CD14-positive monocyte (primary cell): ENCODE data around the gene COL4A2. TPM values are rescaled to one million over a fixed set of nuclear protein-coding genes. Genes with fewer than 3 reads are reported as not detected.

Experiments
- DNase-seq, 3 donors: peaks; one replicate each; pipeline ENCODE4 v3.0.0-alpha.2; 2011 to 2022
- H2AFZ ChIP-seq: 2 replicates; pipeline ENCODE4 v1.6.0; 2012; ENCODE audit warnings: mild to moderate bottlenecking, low read depth, low read length, inconsistent platforms; ENCODE audit not compliant: insufficient read depth, poor library complexity, severe bottlenecking
- H3K27ac ChIP-seq, 2 donors: 1 replicate in 1 of 2; 2 replicates in 1 of 2; pipeline ENCODE4 v1.5.1; 2012 to 2013; ENCODE audit warnings: low read length in 2 of 2, control low read depth in 1 of 2, inconsistent platforms in 1 of 2, low read depth in 1 of 2, mild to moderate bottlenecking in 1 of 2
- H3K27me3 ChIP-seq, 2 donors: one replicate each; pipeline versions ENCODE4 v1.6.0 to v1.6.1; 2011 to 2013; ENCODE audit warnings: low read length in 2 of 2; ENCODE audit not compliant: control insufficient read depth in 2 of 2, insufficient read depth in 2 of 2
- H3K36me3 ChIP-seq, 2 donors: replicated peaks in 1 of 2; 1 replicate in 1 of 2; 2 replicates in 1 of 2; pipeline versions ENCODE4 v1.5.1 to v1.6.1; 2012 to 2013; ENCODE audit warnings: low read length in 2 of 2, control low read depth in 1 of 2, inconsistent platforms in 1 of 2, mild to moderate bottlenecking in 1 of 2; ENCODE audit not compliant: insufficient read depth in 2 of 2, control insufficient read depth in 1 of 2
- H3K4me1 ChIP-seq, 2 donors: 1 replicate in 1 of 2; 2 replicates in 1 of 2; pipeline versions ENCODE4 v1.5.1 to v1.6.1; 2012 to 2013; ENCODE audit warnings: low read length in 2 of 2, control low read depth in 1 of 2, inconsistent platforms in 1 of 2, mild to moderate bottlenecking in 1 of 2, moderate library complexity in 1 of 2; ENCODE audit not compliant: insufficient read depth in 2 of 2, control insufficient read depth in 1 of 2
- H3K4me2 ChIP-seq: replicated peaks from 2 replicates; pipeline ENCODE3; 2012; ENCODE audit warnings: low read length, moderate library complexity, mild to moderate bottlenecking; ENCODE audit not compliant: poor library complexity, severe bottlenecking; ENCODE audit errors: extremely low read depth
- H3K4me3 ChIP-seq, 3 experiments: fragments of 200-600 bp in 1 of 3; sonication (generic) in 1 of 3; replicated peaks in 1 of 3; 1 replicate in 2 of 3; 2 replicates in 1 of 3; pipeline ENCODE4 v1.5.1; 2011 to 2013; ENCODE audit warnings: low read length in 3 of 3, mild to moderate bottlenecking in 3 of 3, control low read depth in 2 of 3, low read depth in 2 of 3, inconsistent platforms in 1 of 3, moderate library complexity in 1 of 3
- H3K79me2 ChIP-seq: 2 replicates; pipeline ENCODE4 v1.6.0; 2012; ENCODE audit warnings: mild to moderate bottlenecking, control low read depth, inconsistent platforms, low read length, moderate library complexity; ENCODE audit not compliant: insufficient read depth
- H3K9ac ChIP-seq: 2 replicates; pipeline ENCODE4 v1.6.0; 2017; ENCODE audit warnings: low read length, mild to moderate bottlenecking; ENCODE audit not compliant: insufficient read depth, poor library complexity, severe bottlenecking
- H3K9me3 ChIP-seq, 2 donors: replicated peaks in 1 of 2; 1 replicate in 1 of 2; 2 replicates in 1 of 2; pipeline versions ENCODE4 v1.5.1 to v1.6.1; 2012 to 2013; ENCODE audit warnings: low read length in 2 of 2, control low read depth in 1 of 2; ENCODE audit not compliant: control insufficient read depth in 1 of 2, insufficient read depth in 1 of 2
- H4K20me1 ChIP-seq: 2 replicates; pipeline ENCODE4 v1.6.0; 2012; ENCODE audit warnings: mild to moderate bottlenecking, low read length, control low read depth, moderate library complexity; ENCODE audit not compliant: insufficient read depth
- H3K27ac Mint-ChIP-seq, 7 donors: one replicate each; pipeline ENCODE4 v1.8.0; 2020; ENCODE audit warnings: mild to moderate bottlenecking in 7 of 7, mixed read lengths in 7 of 7, moderate library complexity in 6 of 7, inconsistent platforms in 2 of 7
- H3K27me3 Mint-ChIP-seq, 3 donors: one replicate each; pipeline ENCODE4 v1.8.0; 2021 to 2022; ENCODE audit warnings: low read depth in 3 of 3, mild to moderate bottlenecking in 3 of 3, mixed read lengths in 3 of 3, moderate library complexity in 3 of 3, inconsistent platforms in 1 of 3
- H3K36me3 Mint-ChIP-seq, 2 donors: one replicate each; pipeline ENCODE4 v1.8.0; 2020; ENCODE audit warnings: mixed read lengths in 2 of 2, inconsistent platforms in 1 of 2, mild to moderate bottlenecking in 1 of 2
- H3K4me1 Mint-ChIP-seq: one replicate; pipeline ENCODE4 v1.8.0; 2020; ENCODE audit warnings: mild to moderate bottlenecking, mixed read lengths
- H3K4me3 Mint-ChIP-seq, 2 donors: one replicate each; pipeline ENCODE4 v1.8.0; 2020; ENCODE audit warnings: mild to moderate bottlenecking in 2 of 2, mixed read lengths in 2 of 2, moderate library complexity in 1 of 2
- H3K9me3 Mint-ChIP-seq, 7 donors: one replicate each; pipeline ENCODE4 v1.8.0; 2020 to 2022; ENCODE audit warnings: mixed read lengths in 7 of 7, mild to moderate bottlenecking in 6 of 7, moderate library complexity in 6 of 7, inconsistent platforms in 2 of 7
- WGBS: methylation state at CpG from one replicate; pipeline ENCODE4 v1.1.5; 2013; ENCODE audit warnings: missing lambda C conversion rate; ENCODE audit not compliant: insufficient coverage; 5-methylcytosine and 5-hydroxymethylcytosine counted together
- intact Hi-C, 2 donors: fragments of 100-400 bp; cut with micrococcal nuclease; formaldehyde crosslinking; loops; one replicate each; pipeline versions ENCODE4 v1.15.0 to v1.15.1; 2023
- polyA plus RNA-seq, 3 donors: library from polyadenylated mRNA; depleted of rRNA in 1 of 3; unstranded in 2 of 3; stranded (reverse) in 1 of 3; fragments of 300-500 nt in 2 of 3; fragments of >200 nt in 1 of 3; fragmentation: Illumina TruSeq in 2 of 3; gene quantifications; 1 replicate in 2 of 3; 2 replicates in 1 of 3; pipeline ENCODE4 v1.2.3, GENCODE V29; 2012 to 2021
- TF ChIP-seq, protein P1 (sequence below): fragments of 200-600 bp; IDR thresholded peaks from one replicate; pipeline ENCODE4 v1.8.0; 2022; ENCODE audit warnings: antibody characterized with exemption, mild to moderate bottlenecking

The COL4A2 gene
- polyA plus RNA-seq, 3 donors, result not detected

DNA sequence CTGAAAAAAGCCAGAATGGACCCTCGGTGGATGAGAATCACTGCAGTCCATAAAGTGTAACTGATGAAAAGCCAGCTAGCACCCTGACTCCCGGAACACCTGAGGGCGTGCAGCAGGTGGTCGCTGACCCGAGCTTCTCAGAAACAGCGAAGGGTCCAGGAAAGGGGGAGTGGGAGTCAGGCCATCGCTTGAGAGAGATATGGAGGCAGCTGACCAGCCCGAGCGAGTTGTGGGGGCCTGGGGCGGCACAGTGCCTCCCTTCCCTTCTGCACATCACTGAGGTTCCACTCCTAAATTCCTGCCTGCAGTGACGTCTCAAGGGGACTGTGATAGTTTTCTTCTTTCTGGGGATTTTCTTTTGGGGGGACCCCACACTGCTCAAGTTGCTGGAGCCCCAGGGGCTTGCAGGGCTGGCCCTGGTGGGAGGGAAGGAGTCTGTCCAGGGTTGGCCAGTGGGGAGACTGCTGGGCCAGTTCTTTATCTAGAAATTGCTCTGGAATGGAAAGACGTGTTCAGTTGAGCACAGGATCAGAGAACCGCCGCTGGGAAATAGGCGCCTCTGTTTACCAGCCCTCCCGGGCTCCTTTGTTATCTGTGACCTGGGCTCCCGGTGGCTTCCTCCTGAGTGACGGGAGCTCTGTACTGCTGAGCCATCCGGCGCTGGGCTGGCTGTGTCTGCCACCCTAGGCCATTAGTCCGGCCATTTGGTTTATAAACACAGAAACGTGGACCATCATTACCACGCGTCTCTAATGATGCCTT is 183.1 kb downstream of the COL4A2 start:
- no peak overlapping the region for H3K4me2 ChIP-seq
- no peaks in the 10 kb centered on the region for H3K4me1 ChIP-seq
- H3K27ac ChIP-seq, result no peak overlapping the region
- DNase-seq, result no peak
- H4K20me1 ChIP-seq, result no peaks in the 10 kb centered on the region
- intact Hi-C loops, result no loop called here
- no peaks in the 10 kb centered on the region for H3K9me3 ChIP-seq
- TF ChIP-seq, protein P1, sequence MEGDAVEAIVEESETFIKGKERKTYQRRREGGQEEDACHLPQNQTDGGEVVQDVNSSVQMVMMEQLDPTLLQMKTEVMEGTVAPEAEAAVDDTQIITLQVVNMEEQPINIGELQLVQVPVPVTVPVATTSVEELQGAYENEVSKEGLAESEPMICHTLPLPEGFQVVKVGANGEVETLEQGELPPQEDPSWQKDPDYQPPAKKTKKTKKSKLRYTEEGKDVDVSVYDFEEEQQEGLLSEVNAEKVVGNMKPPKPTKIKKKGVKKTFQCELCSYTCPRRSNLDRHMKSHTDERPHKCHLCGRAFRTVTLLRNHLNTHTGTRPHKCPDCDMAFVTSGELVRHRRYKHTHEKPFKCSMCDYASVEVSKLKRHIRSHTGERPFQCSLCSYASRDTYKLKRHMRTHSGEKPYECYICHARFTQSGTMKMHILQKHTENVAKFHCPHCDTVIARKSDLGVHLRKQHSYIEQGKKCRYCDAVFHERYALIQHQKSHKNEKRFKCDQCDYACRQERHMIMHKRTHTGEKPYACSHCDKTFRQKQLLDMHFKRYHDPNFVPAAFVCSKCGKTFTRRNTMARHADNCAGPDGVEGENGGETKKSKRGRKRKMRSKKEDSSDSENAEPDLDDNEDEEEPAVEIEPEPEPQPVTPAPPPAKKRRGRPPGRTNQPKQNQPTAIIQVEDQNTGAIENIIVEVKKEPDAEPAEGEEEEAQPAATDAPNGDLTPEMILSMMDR, result no peak
- Mint-ChIP-seq H3K4me3 (peak overlapping the region in 1 of 2 donors; percentile 37), H3K9me3 (no peaks in the 10 kb centered on the region), H3K27me3 (peaks cover 0 to 3% (median 0%) of the 10 kb centered on the region in 3 donors), H3K36me3 (no peaks in the 10 kb centered on the region), H3K27ac (no peak overlapping the region), H3K4me1 (no peaks in the 10 kb centered on the region)
- H3K9ac ChIP-seq, result no peak overlapping the region
- 92% methylated on average over 16 of the region's 24 CpGs for WGBS
- no peak overlapping the region for H3K4me3 ChIP-seq
- H3K36me3 ChIP-seq, result no peaks in the 10 kb centered on the region
- no peaks in the 10 kb centered on the region for H3K27me3 ChIP-seq
- no peak overlapping the region for H2AFZ ChIP-seq
- H3K79me2 ChIP-seq, result no peaks in the 10 kb centered on the region

- Histone ChIP-seq H3K4me1 (no peaks in the 10 kb centered on the region), H3K9ac (no peak overlapping the region), H3K36me3 (no peaks in the 10 kb centered on the region), H3K27me3 (no peaks in the 10 kb centered on the region), H2AFZ (no peak overlapping the region), H3K27ac (no peak overlapping the region), H3K79me2 (no peaks in the 10 kb centered on the region), H4K20me1 (no peaks in the 10 kb centered on the region), H3K4me3 (no peak overlapping the region), H3K4me2 (no peak overlapping the region), H3K9me3 (no peaks in the 10 kb centered on the region)
- Mint-ChIP-seq H3K27ac (no peak overlapping the region), H3K27me3 (peaks cover 0 to 2% (median 0%) of the 10 kb centered on the region in 3 donors), H3K36me3 (no peaks in the 10 kb centered on the region), H3K4me3 (no peak overlapping the region), H3K9me3 (peaks cover 0 to 2% (median 0%) of the 10 kb centered on the region in 7 donors), H3K4me1 (no peaks in the 10 kb centered on the region)
- 98% methylated on average over 23 of the region's 24 CpGs for WGBS
- intact Hi-C loops, result no loop called here
- TF ChIP-seq, protein P1, result no peak
- no peak for DNase-seq
These were observed 185.0 kb downstream of the COL4A2 start for GRCh38 chr13:110491869-110492678.
